Upper lobe of right lung (tissue), 1 donor: Measurements from ENCODE around the gene SCN5A. TPM values are rescaled to one million over a fixed set of nuclear protein-coding genes. Genes with fewer than 3 reads are reported as not detected.

Experiments used
- ATAC-seq: fragments of 200-7000 bp; cut with Tn5 transposase; one replicate; pipeline ENCODE4 v1.9.1; 2020; ENCODE audit warnings: mild to moderate bottlenecking, moderate library complexity
- DNase-seq: peaks from one replicate; pipeline ENCODE4 v3.0.0-alpha.2; 2020
- H3K27ac ChIP-seq: fragments of 200-600 bp; one replicate; pipeline ENCODE4 v1.8.0; 2022
- H3K27me3 ChIP-seq: fragments of 200-600 bp; one replicate; pipeline ENCODE4 v1.8.0; 2022; ENCODE audit warnings: mild to moderate bottlenecking
- H3K36me3 ChIP-seq: fragments of 200-600 bp; one replicate; pipeline ENCODE4 v1.8.0; 2022
- H3K4me1 ChIP-seq: fragments of 200-600 bp; one replicate; pipeline ENCODE4 v1.8.0; 2022
- H3K4me3 ChIP-seq: fragments of 200-600 bp; one replicate; pipeline ENCODE4 v1.8.0; 2022; ENCODE audit warnings: mild to moderate bottlenecking
- H3K9me3 ChIP-seq: fragments of 200-600 bp; one replicate; pipeline ENCODE4 v1.8.0; 2022
- CTCF ChIP-seq: fragments of 200-600 bp; IDR thresholded peaks from one replicate; pipeline ENCODE4 v1.8.0; 2022; ENCODE audit warnings: antibody characterized with exemption
- intact Hi-C: fragments of 100-400 bp; cut with DNase I; formaldehyde crosslinking; loops from one replicate; pipeline ENCODE4 v1.11.0; 2022
- total RNA-seq: library from RNA; stranded (reverse); fragmentation: NEBNext Ultra II Directional; extraction: Animal tissue kit (Norgen Biotek cat#: 25700); gene quantifications from one replicate; pipeline ENCODE4 v1.2.1, GENCODE V29; 2021
- donor health status: DM: no; HTN: yes; CAD: no; lungs with severe emphysema.

The SCN5A gene
- total RNA-seq, 1 donor from 2014 or later = 0.58 TPM

- no peak for ATAC-seq
- intact Hi-C loops = no loop called here
- no peak for TF ChIP-seq CTCF
Measured at GRCh38 chr3:38689774-38690173, 40.3 kb upstream of the SCN5A start.

GRCh38 chr3:38689346-38689745 lies 39.9 kb upstream of the SCN5A start:
- Histone ChIP-seq H3K27me3 (no peaks in the 10 kb centered on the region), H3K4me3 (no peak overlapping the region), H3K9me3 (no peaks in the 10 kb centered on the region), H3K4me1 (no peaks in the 10 kb centered on the region), H3K36me3 (no peaks in the 10 kb centered on the region), H3K27ac (no peak overlapping the region)
- ATAC-seq (no peak), DNase-seq (no peak)
- TF ChIP-seq CTCF = no peak
- intact Hi-C loops = no loop called here

More at GRCh38 chr3:38689774-38690173, 40.3 kb upstream of the SCN5A start:
- H3K4me1 ChIP-seq = no peaks in the 10 kb centered on the region
- no peaks in the 10 kb centered on the region for H3K9me3 ChIP-seq
- no peak overlapping the region for H3K4me3 ChIP-seq
- DNase-seq = no peak
- no peaks in the 10 kb centered on the region for H3K36me3 ChIP-seq
- no peaks in the 10 kb centered on the region for H3K27me3 ChIP-seq
- H3K27ac ChIP-seq = no peak overlapping the region

GRCh38 chr3:38687321-38687720 lies 37.8 kb upstream of the SCN5A start:
- no peaks in the 10 kb centered on the region for H3K36me3 ChIP-seq
- no peak for TF ChIP-seq CTCF
- ATAC-seq = no peak
- no peak overlapping the region for H3K4me3 ChIP-seq
- intact Hi-C loops = no loop called here
- H3K4me1 ChIP-seq = no peaks in the 10 kb centered on the region
- DNase-seq = no peak
- no peak overlapping the region for H3K27ac ChIP-seq
- H3K27me3 ChIP-seq = no peaks in the 10 kb centered on the region
- H3K9me3 ChIP-seq = no peaks in the 10 kb centered on the region

GRCh38 chr3:38684546-38684945 lies 35.1 kb upstream of the SCN5A start:
- Histone ChIP-seq H3K36me3 (no peaks in the 10 kb centered on the region), H3K4me3 (no peak overlapping the region), H3K9me3 (no peaks in the 10 kb centered on the region), H3K27ac (no peak overlapping the region), H3K27me3 (no peaks in the 10 kb centered on the region), H3K4me1 (no peaks in the 10 kb centered on the region)
- TF ChIP-seq CTCF = no peak
- ATAC-seq (no peak), DNase-seq (no peak)
- intact Hi-C loops = no loop called here

- H3K27ac ChIP-seq = no peak overlapping the region
- ATAC-seq (no peak), DNase-seq (no peak)
- H3K27me3 ChIP-seq = no peaks in the 10 kb centered on the region
- TF ChIP-seq CTCF = no peak
- intact Hi-C loops = no loop called here
- no peaks in the 10 kb centered on the region for H3K9me3 ChIP-seq
- H3K4me1 ChIP-seq = no peaks in the 10 kb centered on the region
- H3K4me3 ChIP-seq = no peak overlapping the region
- no peaks in the 10 kb centered on the region for H3K36me3 ChIP-seq
Measured at GRCh38 chr3:38669668-38670067, 20.2 kb upstream of the SCN5A start.

- no peak overlapping the region for H3K27ac ChIP-seq
- H3K27me3 ChIP-seq = peaks cover 23% of the 10 kb centered on the region
- peak; percentile 6 for TF ChIP-seq CTCF
- ATAC-seq (peak; percentile 42), DNase-seq (no peak)
- intact Hi-C loops = no loop called here
- H3K4me1 ChIP-seq = no peaks in the 10 kb centered on the region
- H3K36me3 ChIP-seq = no peaks in the 10 kb centered on the region
- H3K9me3 ChIP-seq = no peaks in the 10 kb centered on the region
- H3K4me3 ChIP-seq = no peak overlapping the region
Measured at GRCh38 chr3:38662544-38662943, 13.1 kb upstream of the SCN5A start.
